Fibroblast of skin of right biceps (primary cell): Measurements from ENCODE around the gene HOXD13.

Experiments used
- DNase-seq: peaks from one replicate; pipeline ENCODE4 v3.0.0-alpha.2; 2013

HOXD13 gene

DNA sequence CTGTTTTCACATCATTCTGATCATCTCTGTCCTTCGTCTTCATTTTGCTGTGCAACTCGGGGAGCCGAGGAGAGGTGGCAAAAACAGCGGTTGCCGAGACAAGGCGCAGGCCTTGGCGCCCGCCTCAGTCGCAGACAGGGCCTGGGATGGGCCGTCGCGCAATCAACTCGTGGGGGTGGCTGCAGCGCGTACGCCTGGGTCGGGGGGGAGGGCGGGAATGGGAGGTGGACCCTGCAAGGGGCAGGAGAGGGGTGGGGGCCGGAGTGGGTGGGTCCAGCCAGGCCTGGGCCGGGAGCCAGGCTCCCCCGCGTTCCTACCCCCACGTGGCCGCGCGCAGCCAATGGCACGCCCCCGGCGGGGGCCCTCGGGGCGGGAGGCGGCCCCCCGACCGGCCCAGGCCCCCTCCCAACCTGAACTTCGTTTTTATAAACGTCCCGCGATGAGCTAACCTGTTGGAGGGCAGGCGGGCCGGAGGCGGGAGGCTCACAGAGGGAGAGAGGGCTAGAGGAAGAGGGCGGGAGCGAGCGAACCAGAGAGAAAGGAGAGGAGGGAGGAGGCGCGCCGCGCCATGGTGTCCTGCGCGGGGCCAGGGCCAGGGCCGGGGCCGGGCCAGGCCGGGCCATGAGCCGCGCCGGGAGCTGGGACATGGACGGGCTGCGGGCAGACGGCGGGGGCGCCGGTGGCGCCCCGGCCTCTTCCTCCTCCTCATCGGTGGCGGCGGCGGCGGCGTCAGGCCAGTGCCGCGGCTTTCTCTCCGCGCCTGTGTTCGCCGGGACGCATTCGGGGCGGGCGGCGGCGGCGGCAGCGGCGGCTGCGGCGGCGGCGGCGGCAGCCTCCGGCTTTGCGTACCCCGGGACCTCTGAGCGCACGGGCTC lies at the start of gene HOXD13:
HOXD13 (plus strand) TSS at position 452 of the 875 bp plus-strand sequence; CDS start at position 622, 170 bp downstream.
- DNase-seq: no peak

DNA sequence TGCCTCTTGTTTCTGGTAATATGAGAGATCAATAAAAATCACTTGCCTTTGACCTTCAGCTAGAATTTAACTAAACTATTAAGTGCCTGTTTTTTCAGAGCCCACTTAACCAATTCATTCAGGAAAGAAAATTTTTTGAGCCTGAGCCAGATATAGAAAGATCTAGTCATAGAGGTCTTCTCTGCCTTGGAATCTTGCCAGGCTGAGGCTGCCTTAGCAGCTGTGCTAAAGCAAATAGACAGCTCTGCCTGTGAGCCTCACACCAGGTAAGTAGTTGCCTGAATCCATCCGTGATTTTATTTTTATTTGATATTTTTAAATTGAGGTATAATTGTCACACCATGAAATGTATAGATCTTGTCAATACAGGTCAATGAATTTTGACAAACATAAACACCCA lies 36.1 kb upstream of the HOXD13 start:
- peak; percentile 18 for DNase-seq

DNA sequence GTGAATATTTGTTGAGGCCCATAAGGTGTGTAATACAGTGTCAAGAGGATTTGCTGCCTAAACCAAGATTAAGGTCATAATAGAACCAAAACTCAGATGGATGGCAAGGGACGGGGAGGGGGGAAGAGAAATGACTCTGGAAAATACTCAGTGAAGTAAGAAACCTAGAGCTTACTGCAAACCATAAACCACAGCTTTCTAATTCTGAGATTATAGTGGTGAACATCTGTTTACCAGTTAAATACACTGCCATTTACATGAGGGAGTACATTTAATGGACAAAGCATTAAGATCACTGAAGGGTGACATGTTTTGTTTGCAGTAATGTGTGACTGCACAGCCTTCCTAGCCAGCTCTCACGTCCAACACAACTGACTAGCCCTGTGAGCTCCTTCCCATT lies 28.6 kb upstream of the HOXD13 start:
- DNase-seq: no peak

DNA sequence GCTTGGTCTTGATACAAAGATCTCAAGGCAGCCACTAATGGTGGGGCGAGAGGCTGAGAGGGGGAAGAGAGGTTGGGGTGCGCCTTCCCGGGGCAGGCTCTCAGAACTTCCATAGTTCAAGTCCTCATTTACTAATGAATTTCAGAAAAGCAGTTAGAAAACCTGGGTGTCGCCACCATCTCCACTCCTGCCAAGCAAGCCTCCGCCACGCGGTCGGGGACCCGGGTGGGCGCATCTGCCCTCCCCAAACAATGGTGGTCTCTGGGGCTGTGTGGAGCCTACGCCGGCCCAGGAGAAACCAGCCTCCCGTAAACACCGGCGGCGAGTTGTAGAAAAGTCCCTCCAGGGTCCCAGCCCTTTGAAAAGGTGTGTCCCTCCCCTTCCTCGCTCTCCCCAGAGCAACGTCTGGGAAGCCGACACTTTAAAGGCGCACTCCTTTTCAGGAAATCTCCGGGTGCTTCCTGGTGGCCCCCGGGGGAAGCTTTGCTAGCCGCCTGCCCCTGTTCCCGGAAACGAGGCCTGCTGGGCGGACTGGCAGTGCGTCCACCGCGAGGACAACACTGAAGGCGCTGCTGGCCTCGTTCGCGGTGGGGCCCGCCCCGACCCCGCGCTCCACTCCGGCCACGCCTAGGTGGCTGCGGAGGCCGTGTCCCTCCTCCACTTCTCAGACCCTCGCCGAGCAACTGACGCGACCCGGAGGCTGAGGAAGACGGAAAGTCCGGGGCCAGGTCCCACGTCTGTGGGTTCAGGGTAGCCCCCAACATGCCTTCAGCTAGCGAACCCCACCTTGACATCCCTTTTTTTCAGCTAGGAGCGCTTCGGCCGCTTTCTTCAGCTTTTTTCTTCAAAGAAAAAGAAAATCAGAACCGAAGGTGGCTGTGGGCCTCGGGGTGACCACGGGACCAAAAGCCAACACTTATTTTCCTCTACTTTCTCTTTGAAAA lies 25.6 kb upstream of the HOXD13 start:
- DNase-seq: no peak

DNA sequence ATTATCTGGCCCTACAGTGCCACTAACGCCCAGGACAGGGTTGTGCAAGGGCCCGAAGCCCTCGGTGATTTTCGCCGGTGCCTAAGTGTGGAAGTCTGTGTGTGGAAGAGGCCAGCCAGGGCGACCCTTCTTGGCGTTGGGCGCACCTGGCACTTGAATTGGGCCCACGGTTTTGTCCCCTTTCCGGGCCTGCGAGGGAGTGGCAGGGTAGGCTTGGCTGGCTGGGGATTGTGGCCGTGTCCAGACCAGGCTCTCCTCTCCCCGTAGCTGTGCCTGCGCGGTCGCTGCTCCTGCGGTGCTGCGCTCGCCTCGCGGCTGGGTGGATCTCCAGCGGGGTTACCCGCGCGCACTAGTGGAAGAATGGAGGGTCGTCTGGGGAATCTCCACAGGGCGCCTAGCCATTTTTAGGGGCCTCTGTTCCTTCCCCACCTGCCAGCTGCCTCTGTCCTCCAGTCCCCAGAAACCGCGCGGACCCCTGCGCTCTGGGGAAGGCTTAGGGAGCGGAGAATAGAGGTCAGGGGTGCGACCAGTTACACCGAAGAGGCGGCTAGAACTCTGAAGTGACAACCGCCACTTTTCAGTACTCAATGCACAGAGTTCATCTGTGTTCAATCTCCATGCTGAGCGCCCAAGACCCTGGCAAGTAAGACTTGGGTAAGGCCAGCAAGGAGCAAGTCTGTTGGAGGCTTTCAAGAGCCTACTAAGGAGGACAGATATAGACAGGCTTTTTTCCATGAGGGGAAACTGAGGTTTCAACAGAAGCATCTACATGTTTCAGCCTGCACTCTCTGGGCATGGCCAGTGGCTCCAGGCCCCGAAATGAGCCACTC lies 24.7 kb upstream of the HOXD13 start:
- DNase-seq: no peak

DNA sequence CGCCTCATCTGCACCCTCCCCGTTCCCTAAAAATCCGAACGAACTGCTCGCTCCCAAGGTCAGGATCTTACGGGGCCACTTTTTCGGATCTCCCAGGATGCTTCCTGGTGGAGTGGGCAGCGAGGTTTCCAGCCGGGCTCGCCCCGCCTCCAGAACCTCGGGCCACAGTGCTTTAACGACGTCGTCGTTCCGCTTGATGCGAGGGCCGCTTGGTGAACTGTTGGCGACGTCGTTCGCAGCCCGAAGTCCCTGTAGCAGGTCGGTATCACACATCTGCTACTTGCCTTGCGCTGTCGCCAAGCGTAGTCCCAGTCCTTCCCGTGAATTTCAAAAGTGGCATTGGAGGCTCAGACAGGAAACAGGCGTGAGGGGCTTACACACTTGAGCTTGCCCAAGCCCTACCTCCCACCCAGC lies 24.1 kb upstream of the HOXD13 start:
- no peak for DNase-seq

DNA sequence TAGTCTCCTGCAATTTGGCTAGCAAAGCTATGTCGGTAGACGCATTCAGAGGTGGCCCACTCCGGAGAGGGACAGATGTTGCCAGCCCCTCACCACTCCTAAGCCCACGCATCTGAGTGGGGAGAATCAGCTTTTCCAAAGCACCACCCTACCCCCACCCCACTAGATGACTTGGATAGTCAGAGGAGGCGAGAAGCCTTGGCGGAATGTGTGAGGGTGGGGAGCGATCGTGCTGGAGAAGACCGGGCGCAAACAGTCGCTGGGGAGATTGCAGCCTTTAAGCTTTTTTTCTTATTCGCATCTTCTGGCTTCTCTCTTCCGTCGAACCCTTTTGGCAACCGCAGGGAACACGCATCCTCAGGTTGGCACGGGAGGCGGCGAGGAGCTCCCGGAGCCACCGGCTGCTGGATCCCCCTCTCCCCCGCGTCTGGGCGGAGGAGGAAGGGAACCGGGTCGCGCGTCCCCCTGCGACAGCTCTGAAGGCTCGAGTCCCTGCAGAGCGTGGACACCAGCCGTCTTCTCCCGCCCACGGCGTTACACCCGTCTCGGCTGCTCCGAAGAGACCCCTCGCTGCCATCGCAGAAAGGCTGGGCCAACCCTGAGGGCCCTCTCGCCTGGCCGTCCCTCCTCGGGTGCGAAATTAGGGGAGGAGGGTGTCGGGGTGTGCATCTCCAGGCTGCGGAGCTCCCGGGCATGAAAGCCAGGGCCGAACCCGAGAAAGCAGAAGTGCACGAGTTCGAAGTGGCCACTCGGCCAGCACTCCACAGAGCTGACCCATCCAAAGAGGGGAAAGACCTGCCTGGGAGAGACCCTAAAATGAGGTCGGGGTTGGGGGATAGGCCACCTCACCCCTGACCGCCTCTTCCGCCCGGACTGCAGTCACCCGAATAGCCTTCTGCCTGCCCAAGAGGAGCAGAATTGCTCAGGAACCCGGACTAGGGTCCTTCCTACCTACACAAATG lies 20.9 kb upstream of the HOXD13 start:
- no peak for DNase-seq

DNA sequence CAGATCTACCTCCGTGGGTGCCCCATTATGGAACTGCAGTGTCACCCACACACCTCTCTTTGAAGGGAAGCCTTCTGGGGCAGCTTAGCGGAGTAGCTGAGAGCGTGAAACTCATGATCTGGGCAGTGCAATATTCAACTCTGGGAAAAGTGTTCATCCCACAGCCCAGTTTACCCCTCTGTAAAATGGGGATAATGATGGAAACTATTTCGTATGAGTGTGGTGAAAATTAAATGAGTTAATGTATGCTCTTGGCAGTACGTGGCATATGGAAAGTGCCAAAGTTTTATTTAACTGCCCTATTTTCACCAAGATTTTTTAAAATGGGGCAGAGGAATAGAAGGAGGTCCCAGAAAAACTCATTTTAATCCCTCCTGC lies 20.2 kb upstream of the HOXD13 start:
- DNase-seq: no peak

DNA sequence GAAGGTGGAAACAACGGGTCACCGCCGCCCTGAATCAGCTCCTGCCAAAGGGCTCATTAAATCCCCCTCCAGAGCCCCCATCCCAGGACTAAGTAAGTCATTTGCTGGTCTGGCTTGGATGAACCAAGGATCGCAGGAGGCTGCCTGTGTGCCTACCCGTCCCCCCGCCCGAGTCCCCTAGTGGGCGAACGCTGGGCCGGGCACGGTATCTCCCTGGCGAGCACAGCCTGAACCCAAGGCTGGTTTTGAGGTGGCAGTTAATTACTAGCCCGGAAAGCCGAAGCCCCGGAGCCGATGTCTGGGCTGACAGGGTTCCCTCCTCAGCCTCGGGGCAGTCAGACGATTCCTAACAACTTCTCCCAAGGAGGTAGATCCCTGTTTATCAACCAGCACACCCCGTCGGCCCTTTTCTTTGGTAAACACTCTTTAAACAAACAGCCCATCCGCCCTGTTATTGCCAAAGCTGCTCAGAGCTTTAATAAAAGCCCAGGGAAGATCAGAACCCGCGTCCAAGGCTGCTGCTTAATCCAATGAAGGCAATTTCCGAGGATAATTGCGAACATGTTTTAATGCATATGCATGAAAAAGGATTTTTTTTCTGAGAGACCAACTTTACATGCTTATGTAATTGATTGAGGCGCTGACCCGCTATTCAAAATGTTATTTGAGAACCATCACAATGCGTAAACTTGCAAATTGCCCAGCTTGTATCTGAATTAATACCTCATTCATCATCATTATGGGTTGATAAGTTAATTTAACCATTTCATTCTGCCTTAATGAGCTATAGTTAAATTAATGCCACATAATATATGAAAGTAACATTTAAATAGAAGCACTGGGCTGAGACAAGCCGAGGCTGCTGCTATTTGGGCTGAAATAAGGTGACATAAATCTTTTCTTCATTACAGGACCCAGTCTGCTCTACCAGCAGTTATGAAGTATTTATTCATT lies 19.3 kb upstream of the HOXD13 start:
- no peak for DNase-seq

DNA sequence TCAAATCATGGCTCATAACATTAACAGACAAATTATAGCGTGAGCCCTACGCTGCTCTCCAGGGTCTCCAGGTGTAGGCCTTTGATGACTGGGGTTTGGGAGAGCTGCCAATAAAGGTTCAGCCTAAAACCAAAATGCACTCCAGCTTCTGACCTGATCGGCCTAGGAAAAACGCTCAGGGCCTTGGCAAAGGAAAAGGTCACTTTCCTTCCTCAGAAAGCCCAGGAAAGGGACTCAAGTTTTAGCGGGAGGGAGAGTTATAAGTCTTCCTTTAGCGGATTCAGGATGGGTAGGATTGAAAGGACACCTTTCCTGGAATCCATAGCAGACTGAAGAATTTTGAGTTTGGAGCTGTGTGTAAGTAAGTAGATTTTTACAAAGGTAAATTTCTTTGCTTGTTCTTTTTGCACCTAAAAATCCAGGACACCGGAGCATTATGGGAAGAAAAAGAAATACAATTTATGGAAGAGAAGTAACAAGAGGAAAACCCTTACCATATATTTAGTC lies 17.5 kb upstream of the HOXD13 start:
- no peak for DNase-seq

DNA sequence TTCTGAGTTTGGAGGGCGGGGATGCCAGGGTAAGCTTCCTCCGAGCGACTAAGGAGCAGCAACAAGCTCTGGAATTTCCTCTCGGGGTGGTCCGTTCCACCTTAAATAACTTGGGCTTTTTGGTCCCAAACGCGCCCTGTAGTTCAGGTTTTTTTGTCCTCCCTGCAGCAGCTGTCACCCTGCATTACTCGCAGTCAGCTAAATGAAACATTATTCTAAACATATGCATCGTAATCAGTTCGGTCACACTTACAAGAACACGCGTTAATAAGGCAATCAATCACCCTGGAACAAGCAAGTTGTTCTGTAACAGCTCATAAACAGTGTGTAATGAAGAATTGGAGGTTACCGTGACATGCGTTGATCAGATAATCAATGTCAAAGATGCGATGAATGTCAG lies 17.0 kb upstream of the HOXD13 start:
- no peak for DNase-seq

DNA sequence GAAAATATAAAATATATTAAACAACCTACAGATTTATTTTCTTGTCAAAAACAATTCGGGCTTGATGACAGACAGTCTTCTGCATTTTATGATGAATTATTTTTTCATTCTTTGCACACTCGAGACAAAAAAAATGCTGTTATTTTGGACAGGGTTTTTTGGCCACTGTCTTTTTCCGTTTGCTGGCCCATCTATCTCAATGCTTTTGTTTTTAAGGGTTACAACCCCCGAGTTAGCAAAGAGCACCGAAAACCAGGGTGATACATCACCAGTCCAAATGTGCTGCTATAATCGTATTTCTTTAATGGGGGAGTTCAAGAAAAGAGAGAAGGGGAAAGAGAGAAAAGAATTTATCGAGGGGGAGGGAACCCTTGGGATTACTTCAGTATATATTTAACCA lies 16.5 kb upstream of the HOXD13 start:
- no peak for DNase-seq

DNA sequence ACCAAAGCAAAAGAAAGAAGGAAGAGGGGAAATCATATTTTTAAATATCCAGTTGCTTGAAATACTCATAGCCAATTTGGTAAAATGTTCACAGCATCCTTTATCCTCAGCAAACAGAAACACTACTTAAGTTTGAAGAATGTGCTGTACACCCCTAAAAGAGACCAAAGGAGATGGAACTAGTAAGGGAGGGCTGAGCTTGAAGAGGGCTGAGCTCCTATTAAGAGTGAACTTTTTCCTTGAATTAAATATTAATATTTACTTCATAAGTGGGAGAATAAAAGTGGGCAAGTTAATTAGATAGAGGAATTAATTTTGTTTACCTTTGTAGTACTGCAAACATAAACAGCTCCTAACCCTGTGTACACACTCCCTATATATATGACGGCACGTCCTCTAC lies 15.7 kb upstream of the HOXD13 start:
- DNase-seq: no peak

DNA sequence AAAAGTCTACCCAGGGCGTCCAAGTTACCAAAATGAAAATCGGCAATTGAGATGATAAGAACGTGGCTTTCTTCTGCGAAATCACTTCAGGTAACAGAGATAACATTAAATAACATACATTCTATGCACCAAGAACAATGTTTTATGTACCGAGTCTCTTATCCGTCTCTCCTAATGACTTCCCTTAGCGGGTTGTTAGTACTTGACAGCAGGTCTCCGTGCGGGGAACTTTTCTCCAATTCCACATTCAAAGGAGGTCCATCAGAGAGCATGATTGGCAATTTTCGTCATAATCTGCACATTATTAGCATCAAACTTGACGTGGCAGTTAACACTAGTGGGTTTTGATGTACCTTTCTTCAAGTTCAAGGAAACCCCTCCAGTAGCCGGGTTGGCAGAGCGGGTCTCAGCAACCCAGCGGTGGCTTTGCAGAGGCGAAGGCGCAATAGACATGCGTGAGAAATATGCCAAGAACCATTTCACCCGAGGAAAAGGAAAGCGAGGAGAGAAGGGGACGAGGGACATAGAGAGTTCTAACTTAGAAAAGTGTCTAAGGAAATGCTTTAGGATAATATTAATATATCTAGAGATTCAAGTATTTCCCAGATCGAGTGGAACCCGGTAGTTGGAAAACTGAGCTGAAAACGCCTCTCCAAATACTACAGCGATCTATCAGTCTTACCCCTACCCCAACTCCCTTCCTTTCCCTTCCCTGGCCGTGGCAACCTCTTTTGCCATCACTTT lies 13.8 kb upstream of the HOXD13 start:
- DNase-seq: no peak

DNA sequence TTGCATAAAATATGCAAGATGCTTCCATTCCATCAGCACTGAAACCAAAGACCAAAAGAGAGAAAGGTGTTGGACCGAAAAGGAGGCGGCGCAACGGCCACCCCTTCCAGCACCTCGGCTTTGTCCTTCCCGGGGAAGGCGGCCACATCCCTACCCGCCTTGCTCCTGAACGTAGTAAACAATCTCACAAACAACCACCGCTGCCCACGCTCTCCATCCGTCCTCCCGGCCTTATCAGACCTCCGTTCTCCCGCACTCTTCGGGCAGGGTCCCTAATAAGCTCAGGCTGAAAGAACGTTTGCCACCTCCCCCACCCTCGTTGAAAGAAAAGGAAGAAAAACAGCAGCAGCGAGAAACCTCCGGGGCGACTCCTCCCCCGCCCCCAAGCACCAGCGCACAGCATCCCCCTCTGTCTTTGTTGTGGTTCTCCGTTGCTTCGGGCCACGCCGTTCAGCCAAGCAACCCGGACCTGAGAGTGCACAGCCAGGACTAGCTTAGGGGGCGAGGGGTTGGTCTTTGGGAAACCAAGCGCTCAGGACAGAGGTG lies 13.2 kb upstream of the HOXD13 start:
- DNase-seq: no peak

DNA sequence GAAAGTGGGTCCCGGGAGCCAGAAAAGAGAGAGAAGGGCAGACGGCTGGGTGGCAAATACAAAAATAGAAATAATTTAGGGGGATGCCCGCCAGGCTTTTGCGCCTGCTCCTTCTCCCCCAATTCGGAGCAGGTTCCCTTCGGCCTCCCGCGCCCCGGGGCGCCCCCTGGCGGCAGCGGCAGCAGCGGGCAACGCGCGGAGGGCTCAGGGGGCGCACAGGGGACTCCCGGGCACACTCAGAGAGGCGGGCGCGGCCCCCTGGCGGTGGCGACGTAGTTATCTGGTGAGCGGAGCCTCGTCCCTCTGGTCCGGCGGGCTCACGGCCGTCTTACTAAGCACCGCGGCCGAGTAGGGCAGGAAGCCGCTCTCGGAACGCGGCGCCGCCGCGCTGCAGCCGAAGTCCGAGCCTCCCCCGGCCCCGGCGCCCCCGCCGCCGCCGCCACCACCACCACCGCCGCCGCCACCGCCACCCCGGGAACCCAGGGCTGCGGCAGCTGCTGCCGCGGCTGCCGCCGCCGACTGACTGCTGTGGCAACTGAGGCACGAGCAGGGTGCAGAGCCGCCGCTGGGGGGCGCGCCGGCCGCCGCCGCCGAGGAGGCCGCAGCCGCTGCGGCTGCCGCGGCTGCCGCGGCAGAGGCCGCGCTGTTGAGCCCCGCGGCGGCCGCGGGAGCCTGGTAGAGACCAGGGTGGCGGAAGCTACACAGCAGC lies 12.5 kb upstream of the HOXD13 start:
- peak; percentile 63 for DNase-seq

DNA sequence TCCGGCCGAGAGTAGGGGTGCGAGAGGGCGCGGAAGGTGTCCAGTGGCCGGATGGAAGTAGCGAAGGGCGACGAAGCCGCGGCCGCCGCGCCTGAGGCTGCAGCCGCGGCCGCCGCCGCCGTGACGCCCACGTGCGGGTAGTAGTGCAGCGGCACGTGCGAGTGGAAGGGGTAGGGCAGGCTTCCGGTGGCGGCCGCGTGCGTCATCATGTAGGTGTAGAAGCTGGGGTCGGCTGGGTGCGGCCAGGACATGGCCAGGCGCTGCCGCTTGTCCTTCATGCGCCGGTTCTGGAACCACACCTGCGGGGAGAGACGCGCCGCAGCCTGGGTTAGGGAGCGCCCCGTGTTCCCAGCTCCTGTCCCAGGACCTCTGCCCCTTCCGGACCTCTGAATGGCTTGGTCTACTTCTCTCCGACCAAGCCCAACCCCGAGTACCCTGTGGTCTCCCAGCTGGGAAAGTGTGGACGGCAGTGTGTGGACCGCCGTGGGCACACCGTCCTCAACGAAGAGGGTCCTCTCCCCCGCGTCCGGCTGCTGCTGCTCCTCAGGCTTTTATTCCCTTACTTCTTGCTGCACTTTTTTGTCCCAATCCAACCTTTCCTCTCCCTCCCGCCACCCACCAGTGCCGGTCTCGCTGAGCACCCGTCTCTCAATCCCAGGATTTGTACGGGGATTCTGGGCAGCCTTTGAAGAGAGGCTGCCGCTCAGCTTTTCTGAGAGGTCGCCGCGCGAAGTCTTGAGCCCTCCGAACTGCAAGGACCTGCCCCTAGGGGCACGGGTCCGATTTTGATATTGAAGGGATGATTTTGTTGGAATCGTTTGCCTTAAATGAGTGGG lies 11.8 kb upstream of the HOXD13 start:
- DNase-seq: no peak
